NCI-H2029 (cell line): ENCODE data around the gene PC.
"Not testable (repeated sequence)": the region's sequence is repeated elsewhere in the genome, so short reads cannot be mapped to it uniquely, and the experiment has no call there.

Experiments used
- DNase-seq: peaks from one replicate; lab custom pipeline; 2025; lab: John Stamatoyannopoulos, UW

Gene PC

DNA sequence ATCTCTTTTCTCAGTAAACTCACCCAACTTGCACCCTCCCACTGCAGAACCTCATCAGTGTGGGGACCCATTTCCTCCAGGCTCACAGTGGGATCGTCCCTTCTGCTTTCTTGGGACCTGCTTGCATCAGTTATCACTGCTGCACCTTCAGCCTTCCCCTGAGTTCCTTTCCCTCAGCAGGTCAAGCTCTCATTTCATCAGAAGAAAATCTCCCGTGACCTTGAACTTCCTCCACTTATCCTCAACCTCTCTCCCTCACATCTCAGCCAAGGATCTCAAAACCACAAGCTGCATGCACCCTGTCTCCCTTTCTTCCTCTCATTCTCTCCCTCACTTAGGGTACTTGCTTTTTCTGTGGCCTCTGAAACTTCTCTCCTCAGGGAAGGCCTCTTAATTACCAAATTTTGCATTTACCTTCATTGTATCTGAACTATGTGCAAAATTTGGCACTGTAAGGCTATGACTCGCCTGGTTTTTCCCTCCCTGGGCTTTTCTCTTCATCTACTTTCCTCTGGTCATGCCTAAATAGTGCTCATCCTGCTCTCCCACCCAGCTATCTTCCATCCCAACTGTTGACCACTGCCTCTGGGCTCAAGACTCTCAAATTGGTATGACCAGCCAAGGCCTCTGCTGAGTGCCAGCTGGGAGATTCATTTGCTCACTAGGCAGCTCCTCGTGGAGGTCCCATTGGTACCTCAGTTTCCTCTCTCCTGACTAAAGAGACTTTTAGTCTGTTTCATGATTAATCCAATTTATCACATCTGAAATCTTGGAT lies 117.7 kb downstream of the PC start:
- no peak for DNase-seq

DNA sequence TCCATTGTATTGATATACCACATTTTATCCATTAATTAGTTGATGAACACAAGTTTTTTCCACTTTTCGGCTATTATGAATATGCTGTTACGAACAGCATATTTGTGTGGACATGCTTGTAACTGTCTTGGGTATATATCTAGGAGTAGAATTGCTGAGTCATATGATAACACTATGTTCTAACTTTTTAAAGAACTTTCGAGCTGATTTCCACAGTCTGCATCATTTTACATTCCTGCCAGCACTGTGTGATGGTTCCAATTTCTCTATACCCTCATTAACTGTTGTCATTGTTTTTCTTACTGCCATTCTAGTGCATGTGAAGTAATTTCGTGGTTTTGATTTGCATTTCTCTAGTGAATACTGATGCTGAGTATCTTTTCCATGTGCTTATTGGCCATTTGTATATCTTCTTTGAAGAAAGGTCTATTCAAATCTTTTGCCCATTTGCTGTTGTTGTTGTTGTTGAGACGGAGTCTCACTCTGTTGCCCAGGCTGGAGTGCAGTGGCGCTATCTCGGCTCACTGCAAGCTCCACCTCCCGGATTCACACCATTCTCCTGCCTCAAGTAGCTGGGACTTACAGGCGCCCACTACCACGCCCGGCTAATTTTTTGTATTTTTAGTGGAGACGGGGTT lies 122.3 kb downstream of the PC start:
- no peak for DNase-seq

DNA sequence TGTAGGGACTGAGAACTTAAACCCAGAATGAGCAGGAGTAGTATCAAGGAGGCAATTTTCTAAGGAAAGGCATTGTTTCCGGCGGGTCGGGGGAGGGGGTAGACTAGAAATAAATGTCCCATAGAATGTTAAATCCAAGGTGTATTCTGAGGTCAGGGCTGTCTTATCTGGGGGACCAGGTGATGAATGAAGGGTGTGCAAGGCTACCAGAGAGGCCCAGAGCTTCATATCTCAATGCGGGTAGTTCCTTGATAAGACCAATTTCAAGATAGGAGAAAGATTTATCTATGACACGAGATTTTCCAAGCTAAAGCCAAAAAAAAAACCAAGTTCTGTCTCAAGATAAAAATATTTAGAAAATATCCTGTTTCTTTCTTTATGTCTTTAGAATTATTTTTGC lies 123.2 kb downstream of the PC start:
- DNase-seq = no peak

DNA sequence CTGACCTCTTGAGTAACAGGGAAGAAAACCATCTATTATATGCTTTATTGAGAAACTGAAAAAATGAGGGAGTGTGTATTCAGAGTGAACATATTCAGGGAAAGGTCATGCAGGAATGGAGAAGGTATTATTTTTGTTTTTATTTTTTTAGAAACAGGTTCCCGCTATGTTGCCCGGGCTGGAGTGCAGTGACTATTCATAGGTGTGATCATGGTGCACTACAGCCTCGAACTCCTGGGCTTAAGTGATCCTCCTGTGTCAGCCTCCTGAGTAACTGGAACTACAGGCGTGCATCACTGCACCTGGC lies 123.7 kb downstream of the PC start:
- no peak for DNase-seq

DNA sequence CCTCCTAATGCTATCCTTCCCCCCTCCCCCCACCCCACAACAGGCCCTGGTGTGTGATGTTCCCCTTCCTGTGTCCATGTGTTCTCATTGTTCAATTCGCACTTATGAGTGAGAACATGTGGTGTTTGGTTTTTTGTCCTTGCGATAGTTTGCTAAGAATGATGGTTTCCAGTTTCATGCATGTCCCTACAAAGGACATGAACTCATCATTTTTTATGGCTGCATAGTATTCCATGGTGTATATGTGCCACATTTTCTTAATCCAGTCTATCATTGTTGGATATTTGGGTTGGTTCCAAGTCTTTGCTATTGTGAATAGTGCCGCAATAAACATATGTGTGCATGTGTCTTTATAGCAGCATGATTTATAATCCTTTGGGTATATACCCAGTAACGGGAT lies 133.6 kb downstream of the PC start:
- DNase-seq = not testable (repeated sequence)

DNA sequence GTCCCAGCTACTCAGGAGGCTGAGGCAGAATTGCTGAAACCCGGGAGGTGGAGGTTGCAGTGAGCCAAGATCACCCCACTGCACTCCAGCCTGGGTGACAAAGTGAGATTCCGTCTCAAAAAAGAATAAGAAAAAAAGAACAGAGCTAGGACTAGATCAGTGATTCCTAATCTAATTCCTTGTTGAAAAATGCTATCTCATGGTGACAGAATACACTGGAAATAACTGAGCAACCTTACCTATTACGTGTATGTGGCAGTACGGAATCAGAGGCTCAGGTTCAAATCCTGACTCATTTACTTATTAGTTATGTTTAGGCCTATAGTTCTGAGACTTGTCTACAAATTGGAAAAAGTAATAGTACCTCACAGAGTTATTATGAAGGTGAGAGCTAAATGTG lies 134.5 kb downstream of the PC start:
- DNase-seq = no peak

DNA sequence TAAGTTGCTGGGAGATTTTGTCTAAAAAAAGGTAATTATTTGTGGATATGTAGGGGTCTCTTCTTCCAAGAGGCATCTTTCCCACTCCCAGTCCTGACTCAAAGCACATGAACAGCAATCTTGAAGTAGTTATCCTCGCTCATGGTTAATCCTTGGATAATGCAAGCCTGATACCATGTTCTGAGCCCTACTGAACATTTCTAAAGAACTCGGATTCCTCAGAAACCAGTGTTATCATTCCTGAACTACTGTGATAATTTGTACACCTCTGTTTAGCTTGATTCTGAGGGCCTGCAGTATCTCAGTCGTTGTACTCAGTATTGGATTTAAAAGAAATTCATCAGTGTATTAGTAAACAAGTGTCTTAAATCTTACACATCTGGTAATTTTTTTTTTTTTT lies 137.3 kb downstream of the PC start:
- no peak for DNase-seq

DNA sequence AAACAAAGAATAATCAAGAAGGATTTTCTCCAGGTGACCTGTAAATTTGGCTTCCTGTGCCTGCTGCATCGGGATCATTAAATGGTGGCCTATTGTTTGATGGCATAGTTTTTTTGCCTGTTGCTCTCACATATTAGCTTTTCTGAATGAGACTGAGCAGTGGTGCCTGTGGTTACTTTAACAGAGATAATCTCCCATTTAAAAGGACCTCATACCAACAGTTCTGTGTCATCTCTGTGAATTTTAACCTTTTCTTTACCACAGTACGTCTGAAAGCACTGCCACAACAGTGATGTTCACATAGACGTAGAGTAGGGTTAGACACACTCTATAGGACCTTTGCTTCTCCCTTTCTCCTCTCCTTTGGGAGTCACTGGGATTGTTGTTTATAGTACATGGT lies 137.8 kb downstream of the PC start:
- no peak for DNase-seq

DNA sequence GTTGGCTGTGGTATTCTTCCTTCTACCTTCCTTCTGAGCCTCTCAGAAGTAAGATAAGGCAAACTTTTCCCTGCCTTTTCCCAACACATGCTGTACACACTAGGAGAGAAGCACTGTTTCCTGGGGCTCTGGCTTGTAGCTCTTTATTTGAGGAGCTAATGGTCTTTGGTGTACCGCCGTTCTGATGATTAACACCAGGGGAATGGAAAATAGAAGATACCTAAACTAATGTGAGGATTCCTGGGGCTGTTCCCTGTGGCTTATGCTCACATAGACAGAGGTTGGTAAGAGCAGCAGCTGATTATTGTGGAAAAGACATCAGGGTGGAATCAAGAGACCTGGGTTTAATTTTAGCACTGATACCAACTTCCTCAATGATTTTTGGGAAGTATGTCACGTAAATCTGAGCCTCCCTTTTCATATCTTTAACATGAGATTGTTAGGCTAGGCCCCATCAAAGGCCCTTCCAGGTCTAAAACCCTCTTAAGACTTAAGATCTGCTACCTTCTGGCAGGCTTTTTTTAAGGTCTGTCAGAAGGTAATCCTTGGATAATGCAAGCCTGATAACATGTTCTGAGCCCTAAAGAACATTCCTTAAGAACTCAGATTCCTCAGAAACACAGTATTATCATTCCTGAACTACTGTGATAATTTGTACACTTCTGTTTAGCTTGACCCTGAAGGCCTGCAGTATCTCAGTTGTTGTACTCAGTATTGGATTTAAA lies 139.8 kb downstream of the PC start:
- DNase-seq = no peak

DNA sequence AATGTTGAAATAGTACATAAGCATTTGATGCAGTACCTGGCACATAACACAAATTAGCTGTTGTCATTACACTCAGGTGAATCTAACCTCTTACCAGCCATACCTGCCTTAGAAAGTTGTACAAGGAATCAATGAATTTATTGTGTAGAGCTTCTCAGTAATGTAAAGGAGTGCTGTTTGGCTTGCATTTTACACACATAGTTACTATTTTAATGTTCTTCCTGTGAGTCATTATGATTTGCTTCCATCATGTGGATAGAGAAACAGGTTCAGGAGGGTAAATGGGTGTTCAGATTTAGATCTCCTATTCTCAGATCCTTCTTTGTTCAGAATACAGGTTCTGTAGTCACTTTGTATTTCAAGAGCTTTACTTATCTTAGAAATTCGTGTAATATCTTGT lies 142.5 kb downstream of the PC start:
- no peak for DNase-seq

DNA sequence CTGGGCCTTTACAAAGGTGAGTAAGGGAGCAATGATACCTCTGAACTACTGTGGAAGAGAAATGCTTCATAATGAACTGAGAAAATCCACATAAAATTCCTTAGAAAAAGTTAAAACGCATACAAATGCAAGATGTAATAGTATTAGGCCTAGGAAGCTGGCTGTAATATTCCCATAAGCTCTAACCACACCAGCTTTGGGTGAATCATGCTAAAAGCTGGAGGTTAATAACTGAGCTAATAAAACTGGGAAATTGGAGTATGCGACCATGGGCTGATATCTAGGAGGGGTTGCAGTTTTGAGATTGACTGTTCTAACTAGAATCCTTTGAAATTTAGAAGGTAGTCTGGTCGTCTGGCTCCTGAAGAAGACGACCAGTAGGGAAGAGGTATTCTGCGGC lies 143.5 kb downstream of the PC start:
- no peak for DNase-seq

DNA sequence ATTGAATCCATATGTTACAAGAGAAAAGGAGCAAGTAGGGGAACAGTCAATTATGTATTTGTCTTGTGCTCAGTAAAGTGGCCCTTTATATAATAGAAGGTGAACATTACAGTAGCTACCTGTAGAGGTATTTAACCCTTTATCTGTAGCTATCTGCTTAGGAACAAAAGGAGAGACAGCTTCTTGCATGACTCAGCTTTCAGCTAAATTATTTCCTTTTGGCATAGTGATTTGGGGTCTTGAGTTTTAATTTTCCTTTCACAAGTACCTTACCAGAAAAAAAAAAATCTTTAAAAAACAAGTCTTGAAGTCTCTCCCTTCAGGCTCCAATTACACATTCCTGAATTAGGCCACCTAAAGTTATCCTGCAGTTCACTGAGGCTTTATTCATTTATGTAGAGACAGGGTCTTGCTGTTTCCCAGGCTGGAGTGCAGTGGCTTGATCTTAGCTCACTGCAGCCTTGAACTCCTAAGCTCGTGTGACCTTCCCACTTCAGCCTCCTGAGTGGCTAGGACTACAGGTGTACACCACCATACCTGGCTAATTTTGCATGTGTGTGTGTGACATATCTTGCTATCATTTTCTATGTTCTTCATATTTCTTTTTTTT lies 147.5 kb downstream of the PC start:
- DNase-seq = no peak

DNA sequence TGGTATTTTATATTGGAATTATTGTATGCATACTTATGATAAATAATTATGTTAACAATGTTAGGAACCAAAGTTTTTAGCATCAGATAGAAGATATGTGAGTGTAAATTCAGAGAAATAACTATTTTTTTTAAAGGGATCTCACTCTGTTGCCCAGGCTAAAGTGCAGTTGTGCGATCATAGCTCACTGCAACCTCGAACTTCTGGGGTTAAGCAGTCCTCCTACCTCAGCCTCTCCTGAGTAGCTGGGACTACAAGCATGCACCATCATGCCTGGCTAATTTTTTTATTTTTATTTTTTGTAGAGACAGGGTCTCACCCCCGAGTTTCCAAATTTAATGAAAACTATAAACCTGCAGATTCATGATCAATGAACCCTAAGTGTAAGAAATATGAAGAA lies 148.6 kb downstream of the PC start:
- no peak for DNase-seq

DNA sequence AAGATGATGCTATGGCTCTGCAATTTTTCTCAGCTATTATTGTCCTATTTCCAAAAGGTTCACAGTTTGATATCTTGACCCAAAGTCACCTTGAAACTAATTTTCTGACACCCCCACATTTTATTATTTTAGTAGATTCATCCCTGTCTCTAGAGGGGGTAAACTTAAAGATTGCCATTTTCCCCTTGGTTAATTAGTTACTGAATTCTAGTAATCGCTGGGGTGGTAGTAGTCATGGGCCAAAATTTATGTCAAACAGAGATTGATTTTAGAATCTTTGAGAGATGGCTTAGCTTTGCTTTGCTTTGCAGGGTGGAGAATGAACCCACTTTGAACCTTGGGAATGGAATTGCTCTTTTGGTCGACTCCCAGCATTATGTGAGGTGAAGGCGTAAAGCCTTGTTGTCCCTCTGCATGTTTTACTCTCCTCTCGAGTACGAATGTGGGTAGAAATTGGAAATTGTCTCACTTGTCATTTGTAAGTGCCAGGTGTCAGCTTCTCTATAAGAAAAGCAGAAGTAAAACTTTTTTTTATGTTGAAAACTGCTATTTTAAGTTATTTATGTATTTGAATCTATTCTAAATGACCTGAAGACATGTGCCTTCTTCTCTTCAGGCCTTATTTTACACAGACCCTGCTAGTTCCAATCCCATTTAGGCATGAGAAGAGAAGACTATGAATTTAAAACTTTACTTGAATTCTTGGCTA lies 157.3 kb downstream of the PC start:
- DNase-seq = no peak

DNA sequence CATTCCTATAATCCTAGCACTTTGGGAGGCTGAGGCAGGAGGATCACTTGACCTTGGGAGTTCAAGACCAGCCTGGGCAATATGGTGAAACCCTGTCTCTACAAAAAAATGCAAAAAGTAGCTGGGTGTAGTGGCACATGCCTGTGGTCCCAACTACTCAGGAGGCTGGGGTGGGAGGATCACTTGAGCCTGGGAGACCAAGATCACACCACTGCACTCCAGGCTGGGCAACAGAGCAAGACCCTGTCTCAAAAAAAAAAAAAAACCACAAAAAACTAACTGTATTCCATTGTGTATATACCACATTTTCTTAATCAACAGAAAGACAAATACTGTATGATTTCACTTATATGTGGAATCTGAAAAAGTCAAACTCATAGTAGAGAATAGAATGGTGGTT lies 158.4 kb downstream of the PC start:
- not testable (repeated sequence) for DNase-seq
